ENCODE measurements around the gene ARL4D. TPM values are rescaled to one million over a fixed set of nuclear protein-coding genes. Genes with fewer than 3 reads are reported as not detected.

The ARL4D gene
- total RNA-seq, 4 donors from 2014 or later: 17.5 to 31.1 (median 21.9) TPM

DNA sequence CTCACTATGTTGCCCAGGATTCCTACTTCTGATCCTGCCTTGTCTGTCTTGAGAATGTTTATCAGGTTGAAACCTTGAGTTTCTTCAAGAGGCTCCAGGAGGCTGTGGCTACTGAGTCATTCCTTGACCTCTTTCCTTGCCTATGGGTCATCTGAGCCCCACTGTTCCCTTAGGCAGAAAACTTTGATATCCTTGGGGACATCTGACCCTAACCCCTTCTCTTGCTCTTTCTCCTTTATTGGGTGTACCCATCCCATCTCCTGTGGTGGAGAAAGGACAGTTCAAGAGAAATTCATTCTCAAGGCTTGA is 12.5 kb downstream of the ARL4D start:
- peak overlapping the region in 3 of 4 donors; percentile 31 to 47 (median 43) for H3K27ac ChIP-seq (replicated peaks in 1 of 4)

GRCh38 chr17:43411749-43412148 is 13.0 kb downstream of the ARL4D start:
- WGBS: 62% methylated on average over 6 of the region's 6 CpGs
- intact Hi-C loops (cut with DNase I): no loop called here

More for the DNA sequence above, 12.5 kb downstream of the ARL4D start:
- intact Hi-C loops (cut with DNase I): no loop called here
- H3K36me3 ChIP-seq: no peaks in the 10 kb centered on the region
- H3K4me3 ChIP-seq: no peak overlapping the region
- H3K4me1 ChIP-seq: peaks cover 5 to 43% (median 37%) of the 10 kb centered on the region in 4 donors
- no peaks in the 10 kb centered on the region for H3K9me3 ChIP-seq
- no peaks in the 10 kb centered on the region for H3K27me3 ChIP-seq
- DNase-seq (ENCODE audit: extremely low spot score): no peak
- TF ChIP-seq POLR2AphosphoS5 (IDR thresholded peaks at IDR 0.05) (no peak), EP300 (IDR thresholded peaks at IDR 0.05) (no peak), POLR2A (IDR thresholded peaks at IDR 0.05; ENCODE audit: low read depth) (no peak)
- TF ChIP-seq, protein P1, sequence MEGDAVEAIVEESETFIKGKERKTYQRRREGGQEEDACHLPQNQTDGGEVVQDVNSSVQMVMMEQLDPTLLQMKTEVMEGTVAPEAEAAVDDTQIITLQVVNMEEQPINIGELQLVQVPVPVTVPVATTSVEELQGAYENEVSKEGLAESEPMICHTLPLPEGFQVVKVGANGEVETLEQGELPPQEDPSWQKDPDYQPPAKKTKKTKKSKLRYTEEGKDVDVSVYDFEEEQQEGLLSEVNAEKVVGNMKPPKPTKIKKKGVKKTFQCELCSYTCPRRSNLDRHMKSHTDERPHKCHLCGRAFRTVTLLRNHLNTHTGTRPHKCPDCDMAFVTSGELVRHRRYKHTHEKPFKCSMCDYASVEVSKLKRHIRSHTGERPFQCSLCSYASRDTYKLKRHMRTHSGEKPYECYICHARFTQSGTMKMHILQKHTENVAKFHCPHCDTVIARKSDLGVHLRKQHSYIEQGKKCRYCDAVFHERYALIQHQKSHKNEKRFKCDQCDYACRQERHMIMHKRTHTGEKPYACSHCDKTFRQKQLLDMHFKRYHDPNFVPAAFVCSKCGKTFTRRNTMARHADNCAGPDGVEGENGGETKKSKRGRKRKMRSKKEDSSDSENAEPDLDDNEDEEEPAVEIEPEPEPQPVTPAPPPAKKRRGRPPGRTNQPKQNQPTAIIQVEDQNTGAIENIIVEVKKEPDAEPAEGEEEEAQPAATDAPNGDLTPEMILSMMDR (IDR thresholded peaks at IDR 0.05): no peak

GRCh38 chr17:43412166-43412565 is 13.4 kb downstream of the ARL4D start:
- no peak for DNase-seq (ENCODE audit: extremely low spot score)
- H3K9me3 ChIP-seq: no peaks in the 10 kb centered on the region
- H3K4me1 ChIP-seq: peaks cover 12 to 44% (median 37%) of the 10 kb centered on the region in 4 donors
- H3K27ac ChIP-seq (replicated peaks in 1 of 4): no peak overlapping the region
- H3K4me3 ChIP-seq: no peak overlapping the region
- intact Hi-C loops (cut with DNase I): no loop called here
- TF ChIP-seq EP300 (IDR thresholded peaks at IDR 0.05): no peak
- TF ChIP-seq POLR2AphosphoS5 (IDR thresholded peaks at IDR 0.05): no peak
- no peak for TF ChIP-seq POLR2A (IDR thresholded peaks at IDR 0.05; ENCODE audit: low read depth)
- TF ChIP-seq, protein P1 (IDR thresholded peaks at IDR 0.05): no peak
- no peaks in the 10 kb centered on the region for H3K27me3 ChIP-seq
- no peaks in the 10 kb centered on the region for H3K36me3 ChIP-seq
- WGBS: 95% methylated on average over 1 of the region's 1 CpG

More at GRCh38 chr17:43411749-43412148, 13.0 kb downstream of the ARL4D start:
- Histone ChIP-seq H3K27me3 (no peaks in the 10 kb centered on the region), H3K4me1 (peaks cover 8 to 44% (median 37%) of the 10 kb centered on the region in 4 donors), H3K27ac (replicated peaks in 1 of 4) (peak overlapping the region in 3 of 4 donors; percentile 31 to 47 (median 43)), H3K9me3 (no peaks in the 10 kb centered on the region), H3K4me3 (no peak overlapping the region), H3K36me3 (no peaks in the 10 kb centered on the region)
- DNase-seq (ENCODE audit: extremely low spot score): no peak
- TF ChIP-seq POLR2AphosphoS5 (IDR thresholded peaks at IDR 0.05): no peak
- TF ChIP-seq EP300 (IDR thresholded peaks at IDR 0.05): no peak
- no peak for TF ChIP-seq POLR2A (IDR thresholded peaks at IDR 0.05; ENCODE audit: low read depth)
- TF ChIP-seq, protein P1 (IDR thresholded peaks at IDR 0.05): no peak

DNA sequence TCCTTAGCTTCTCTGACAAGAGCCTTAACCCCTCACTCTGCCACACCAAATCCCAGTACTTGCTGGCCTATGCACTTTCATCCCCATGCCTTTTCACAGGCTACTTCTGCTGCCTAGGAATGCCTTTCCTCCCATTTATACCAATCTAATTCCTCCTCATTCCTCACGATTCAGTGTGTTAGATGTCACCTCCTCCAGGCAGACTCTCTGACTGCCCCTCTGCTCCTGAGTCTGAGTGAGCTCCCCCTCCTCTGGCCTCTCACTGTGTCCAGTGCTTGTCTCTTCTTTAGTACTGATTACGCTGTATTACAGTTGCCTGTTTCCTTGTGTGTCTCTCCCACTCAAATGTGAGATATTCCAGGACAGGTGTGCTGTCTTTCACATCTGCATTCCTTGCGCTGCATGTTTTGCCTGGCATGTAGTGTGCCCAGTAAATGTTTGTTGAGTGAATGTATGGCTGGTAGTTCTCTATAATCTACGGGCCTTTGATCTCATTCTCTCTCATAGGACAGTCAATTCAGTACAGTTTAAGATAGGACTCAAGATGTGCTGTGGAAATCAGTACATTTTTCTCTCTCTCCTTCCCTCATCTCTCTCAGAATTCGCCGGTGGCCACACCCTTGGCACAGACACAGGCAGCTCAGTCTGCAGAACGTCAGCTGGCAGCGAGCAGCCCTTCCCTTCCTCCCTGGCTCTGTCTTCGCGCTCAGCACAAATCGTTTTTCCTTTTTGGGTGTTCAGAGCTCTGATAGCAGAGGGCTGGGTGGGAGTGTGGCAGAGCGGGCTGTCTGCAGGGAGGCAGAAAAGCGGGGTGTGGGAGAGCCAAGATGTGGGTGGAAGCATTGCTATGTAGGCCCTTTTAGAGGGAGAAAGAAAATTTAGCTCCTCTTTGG is 18.5 kb downstream of the ARL4D start:
- WGBS: 17% methylated on average over 13 of the region's 13 CpGs
- TF ChIP-seq POLR2AphosphoS5 (IDR thresholded peaks at IDR 0.05) (peak; percentile 77 to 79), EP300 (IDR thresholded peaks at IDR 0.05) (peak; percentile 2), POLR2A (IDR thresholded peaks at IDR 0.05; ENCODE audit: low read depth) (no peak)
- TF ChIP-seq, protein P1 (IDR thresholded peaks at IDR 0.05): no peak
- Histone ChIP-seq H3K4me3 (peak overlapping the region; percentile 13 to 27 (median 18)), H3K4me1 (peaks cover 24 to 38% (median 37%) of the 10 kb centered on the region in 4 donors), H3K27me3 (no peaks in the 10 kb centered on the region), H3K36me3 (no peaks in the 10 kb centered on the region), H3K9me3 (no peaks in the 10 kb centered on the region), H3K27ac (replicated peaks in 1 of 4) (peak overlapping the region; percentile 85 to 88 (median 88))
- intact Hi-C loops (cut with DNase I): no loop called here
- no peak for DNase-seq (ENCODE audit: extremely low spot score)
